H9 (cell line): ENCODE data around the gene DUSP6. TPM values are rescaled to one million over a fixed set of nuclear protein-coding genes. Genes with fewer than 3 reads are reported as not detected.

Experiments
- DNase-seq: peaks from one replicate; pipeline ENCODE4 v3.0.0-alpha.2; 2017
- H2AFZ ChIP-seq: one replicate; pipeline ENCODE4 v1.6.1; 2013; ENCODE audit warnings: mild to moderate bottlenecking, low read length, control low read depth, moderate library complexity
- H2AK5ac ChIP-seq: 2 replicates; pipeline ENCODE4 v1.6.1; 2013; ENCODE audit warnings: low read length, control low read depth, mixed read lengths; ENCODE audit not compliant: insufficient read length
- H2BK120ac ChIP-seq: one replicate; pipeline ENCODE4 v1.6.1; 2013; ENCODE audit warnings: low read depth, mild to moderate bottlenecking, low read length, control low read depth, inconsistent platforms; ENCODE audit not compliant: poor library complexity, severe bottlenecking
- H2BK12ac ChIP-seq: 2 replicates; pipeline ENCODE4 v1.6.1; 2013; ENCODE audit warnings: low read length, control low read depth, mixed read lengths, low read depth; ENCODE audit not compliant: insufficient read length
- H2BK15ac ChIP-seq: 2 replicates; pipeline ENCODE4 v1.6.1; 2013; ENCODE audit warnings: low read depth, low read length, control low read depth
- H2BK20ac ChIP-seq: one replicate; pipeline ENCODE4 v1.6.1; 2013; ENCODE audit warnings: low read depth, mild to moderate bottlenecking, low read length, control low read depth, inconsistent platforms; ENCODE audit not compliant: poor library complexity, severe bottlenecking
- H2BK5ac ChIP-seq: 2 replicates; pipeline ENCODE4 v1.6.1; 2013; ENCODE audit warnings: low read length, control low read depth, mixed read lengths; ENCODE audit not compliant: insufficient read length
- H3K14ac ChIP-seq: 2 replicates; pipeline ENCODE4 v1.6.1; 2013; ENCODE audit warnings: low read length, control low read depth; ENCODE audit not compliant: insufficient read depth
- H3K18ac ChIP-seq: 2 replicates; pipeline ENCODE4 v1.6.1; 2013; ENCODE audit warnings: low read depth, mild to moderate bottlenecking, mixed read lengths, low read length, control low read depth; ENCODE audit not compliant: insufficient read length
- H3K23ac ChIP-seq: 2 replicates; pipeline ENCODE4 v1.6.1; 2013; ENCODE audit warnings: low read length, control low read depth, mixed read lengths, low read depth; ENCODE audit not compliant: insufficient read length
- H3K23me2 ChIP-seq: 2 replicates; pipeline ENCODE4 v1.6.1; 2013; ENCODE audit warnings: low read depth, mild to moderate bottlenecking, mixed read lengths, low read length, control low read depth; ENCODE audit not compliant: insufficient read length, poor library complexity, severe bottlenecking
- H3K27ac ChIP-seq: 2 replicates; pipeline ENCODE4 v1.5.1; 2013; ENCODE audit warnings: low read length, control low read depth, mixed read lengths, low read depth; ENCODE audit not compliant: insufficient read length
- H3K27me3 ChIP-seq: 2 replicates; pipeline ENCODE4 v1.6.1; 2013; ENCODE audit warnings: low read length, control low read depth, inconsistent platforms; ENCODE audit not compliant: insufficient read depth
- H3K4ac ChIP-seq: 2 replicates; pipeline ENCODE4 v1.6.1; 2013; ENCODE audit warnings: low read depth, mild to moderate bottlenecking, control low read depth, inconsistent platforms, low read length, moderate library complexity
- H3K4me1 ChIP-seq: 2 replicates; pipeline ENCODE4 v1.6.1; 2013; ENCODE audit warnings: low read length, control low read depth, inconsistent platforms; ENCODE audit not compliant: insufficient read depth
- H3K4me2 ChIP-seq: 2 replicates; pipeline ENCODE4 v1.6.1; 2013; ENCODE audit warnings: low read length, control low read depth, mixed read lengths; ENCODE audit not compliant: insufficient read length, insufficient read depth
- H3K56ac ChIP-seq: 2 replicates; pipeline ENCODE4 v1.6.1; 2013; ENCODE audit warnings: low read depth, mild to moderate bottlenecking, mixed read lengths, low read length, control low read depth; ENCODE audit not compliant: insufficient read length
- H3K79me1 ChIP-seq: 2 replicates; pipeline ENCODE4 v1.6.1; 2013; ENCODE audit warnings: low read depth, mild to moderate bottlenecking, moderate library complexity, low read length, control low read depth, inconsistent platforms; ENCODE audit not compliant: insufficient read depth, poor library complexity, severe bottlenecking
- H3K79me2 ChIP-seq: 2 replicates; pipeline ENCODE4 v1.6.1; 2013; ENCODE audit warnings: low read length, control low read depth, inconsistent platforms; ENCODE audit not compliant: insufficient read depth
- H3K9ac ChIP-seq: 2 replicates; pipeline ENCODE4 v1.6.1; 2013; ENCODE audit warnings: low read length, control low read depth, mixed read lengths; ENCODE audit not compliant: insufficient read length; ENCODE audit errors: extremely low read depth
- H3K9me3 ChIP-seq: one replicate; pipeline ENCODE4 v1.6.1; 2013; ENCODE audit warnings: low read depth, low read length, inconsistent platforms; ENCODE audit not compliant: control insufficient read depth
- H3T11ph ChIP-seq: one replicate; pipeline ENCODE4 v1.6.1; 2013; ENCODE audit warnings: mild to moderate bottlenecking, low read length, control low read depth, inconsistent platforms
- H4K20me1 ChIP-seq: one replicate; pipeline ENCODE4 v1.6.1; 2013; ENCODE audit not compliant: control insufficient read depth, insufficient read length, insufficient read depth
- H4K5ac ChIP-seq: 2 replicates; pipeline ENCODE4 v1.6.1; 2013; ENCODE audit warnings: low read depth, mild to moderate bottlenecking, mixed read lengths, low read length, control low read depth; ENCODE audit not compliant: insufficient read length
- H4K8ac ChIP-seq: replicated peaks from 2 replicates; pipeline ENCODE4 v1.6.1; 2013; ENCODE audit warnings: low read length, control low read depth, mixed read lengths, low read depth; ENCODE audit not compliant: insufficient read length
- H4K91ac ChIP-seq: 2 replicates; pipeline ENCODE4 v1.6.1; 2013; ENCODE audit warnings: low read depth, mild to moderate bottlenecking, moderate library complexity, mixed read lengths, low read length, control low read depth; ENCODE audit not compliant: insufficient read length
- H3K27ac Mint-ChIP-seq, 3 experiments: 2 replicates in 2 of 3; 3 replicates in 1 of 3; pipeline ENCODE4 v1.8.0; 2020 to 2021; ENCODE audit warnings: mixed read lengths in 3 of 3, mild to moderate bottlenecking in 1 of 3, moderate library complexity in 1 of 3
- H3K27me3 Mint-ChIP-seq: 2 replicates; pipeline ENCODE4 v1.8.0; 2021; ENCODE audit warnings: low read depth, mild to moderate bottlenecking, moderate library complexity, mixed read lengths
- H3K36me3 Mint-ChIP-seq, 3 experiments: 2 replicates in 2 of 3; 3 replicates in 1 of 3; pipeline ENCODE4 v1.8.0; 2020 to 2021; ENCODE audit warnings: low read depth in 3 of 3, mixed read lengths in 3 of 3; ENCODE audit not compliant: insufficient read depth in 1 of 3
- H3K4me1 Mint-ChIP-seq, 2 experiments: 2 replicates each; pipeline ENCODE4 v1.8.0; 2020; ENCODE audit warnings: mixed read lengths in 2 of 2
- H3K4me3 Mint-ChIP-seq, 2 experiments: 2 replicates in 1 of 2; 3 replicates in 1 of 2; pipeline ENCODE4 v1.8.0; 2020 to 2021; ENCODE audit warnings: mild to moderate bottlenecking in 2 of 2, mixed read lengths in 2 of 2, moderate library complexity in 1 of 2
- H3K9me3 Mint-ChIP-seq, 2 experiments: 2 replicates in 1 of 2; 3 replicates in 1 of 2; pipeline ENCODE4 v1.8.0; 2020; ENCODE audit warnings: mild to moderate bottlenecking in 2 of 2, mixed read lengths in 2 of 2, moderate library complexity in 1 of 2
- CTCF ChIP-seq: fragments of 200-600 bp; sonication (generic); conservative IDR thresholded peaks from 3 replicates; pipeline ENCODE4 v1.8.0; 2021; ENCODE audit warnings: antibody characterized with exemption, mild to moderate bottlenecking
- WGBS: extraction: QIAGEN DNeasy Blood & Tissue Kit; methylation state at CpG from one replicate; pipeline ENCODE4 v1.1.7; 2013; ENCODE audit warnings: missing lambda C conversion rate, low lambda C conversion rate, mixed read lengths; ENCODE audit not compliant: insufficient read length; ENCODE audit errors: extremely low coverage; 5-methylcytosine and 5-hydroxymethylcytosine counted together
- total RNA-seq: library from RNA; stranded (reverse); gene quantifications from 2 replicates; pipeline ENCODE4 v1.2.1, GENCODE V29; 2021

DUSP6 gene
- total RNA-seq, 1 experiment from 2014 or later: 35.3 TPM

- H3K27me3 ChIP-seq: no peaks in the 10 kb centered on the region
- H4K8ac ChIP-seq: no peak overlapping the region
- no peak overlapping the region for H2AFZ ChIP-seq
- H2BK5ac ChIP-seq: no peak overlapping the region
- no peaks in the 10 kb centered on the region for H3K9me3 ChIP-seq
- H3K27ac ChIP-seq: no peak overlapping the region
- no peak overlapping the region for H2BK120ac ChIP-seq
- no peak overlapping the region for H3K56ac ChIP-seq
- Mint-ChIP-seq H3K4me3 (no peak overlapping the region), H3K36me3 (peaks cover 0 to 7% (median 0%) of the 10 kb centered on the region in 3 experiments; a peak in 2 of 7 replicates), H3K4me1 (peaks cover 17 to 20% of the 10 kb centered on the region in 2 experiments), H3K27ac (no peak overlapping the region), H3K9me3 (peaks cover 0 to 2% of the 10 kb centered on the region in 2 experiments; a peak in 2 of 5 replicates), H3K27me3 (no peaks in the 10 kb centered on the region; the same call in 1 of the 2 replicates)
- DNase-seq: no peak
- H2BK15ac ChIP-seq: no peak overlapping the region
- H3K4ac ChIP-seq: no peak overlapping the region
- no peak overlapping the region for H4K5ac ChIP-seq
- H3K79me2 ChIP-seq: no peaks in the 10 kb centered on the region
- H3K23me2 ChIP-seq: no peaks in the 10 kb centered on the region
- no peaks in the 10 kb centered on the region for H4K20me1 ChIP-seq
- no peak overlapping the region for H3K23ac ChIP-seq
- H4K91ac ChIP-seq: no peak overlapping the region
- no peak overlapping the region for H3K18ac ChIP-seq
- no peak overlapping the region for H3K9ac ChIP-seq
- no peak overlapping the region for H2BK12ac ChIP-seq
- H3K4me1 ChIP-seq: peaks cover 4% of the 10 kb centered on the region; the same call in 1 of the 2 replicates
- no peak overlapping the region for H3K14ac ChIP-seq
- no peak for TF ChIP-seq CTCF
- no peak overlapping the region for H3K4me2 ChIP-seq
- no peak overlapping the region for H2AK5ac ChIP-seq
- no CpG with 5 or more reads among the region's 5 CpGs for WGBS
- H3K79me1 ChIP-seq: no peaks in the 10 kb centered on the region
- H2BK20ac ChIP-seq: no peak overlapping the region
- H3T11ph ChIP-seq: no peak overlapping the region
Observed at GRCh38 chr12:89379839-89380467, 27.7 kb upstream of the DUSP6 start.
